HFF-Myc (cell line): ENCODE data around the gene STARD3.

ENCODE experiments used
- DNase-seq: peaks from one replicate; pipeline ENCODE4 v3.0.0-alpha.2; 2011; ENCODE audit warnings: low read depth; ENCODE audit errors: extremely low read depth
- H3K4me3 ChIP-seq: replicated peaks from 2 replicates; pipeline ENCODE4 v1.5.1; 2011; ENCODE audit warnings: low read depth, mild to moderate bottlenecking, control low read depth, low read length
- CTCF ChIP-seq: IDR thresholded peaks from 2 replicates; pipeline ENCODE4 v1.5.1; 2012; ENCODE audit warnings: mild to moderate bottlenecking, low read depth, low read length, control low read depth; ENCODE audit errors: missing control alignments

Gene STARD3

GRCh38 chr17:39673335-39674081 is 36.6 kb downstream of the STARD3 start:
- TF ChIP-seq CTCF, result no peak
- no peak for DNase-seq
- no peak overlapping the region for H3K4me3 ChIP-seq

- no peak for TF ChIP-seq CTCF
- no peak overlapping the region for H3K4me3 ChIP-seq
- no peak for DNase-seq
Measured at GRCh38 chr17:39674179-39674578, 37.2 kb downstream of the STARD3 start.

- no peak for DNase-seq
- TF ChIP-seq CTCF, result no peak
- H3K4me3 ChIP-seq, result no peak overlapping the region
Measured at GRCh38 chr17:39674702-39675389, 37.9 kb downstream of the STARD3 start.

- TF ChIP-seq CTCF, result no peak
Measured at GRCh38 chr17:39675390-39676082, 38.6 kb downstream of the STARD3 start.

GRCh38 chr17:39676198-39676819 is 39.4 kb downstream of the STARD3 start:
- no peak for DNase-seq
- H3K4me3 ChIP-seq, result no peak overlapping the region
- TF ChIP-seq CTCF, result no peak

More at GRCh38 chr17:39675390-39676082, 38.6 kb downstream of the STARD3 start:
- H3K4me3 ChIP-seq, result no peak overlapping the region
- no peak for DNase-seq

- no peak overlapping the region for H3K4me3 ChIP-seq
- TF ChIP-seq CTCF, result no peak
- no peak for DNase-seq
Measured at GRCh38 chr17:39677072-39677471, 40.1 kb downstream of the STARD3 start.
